Prostate gland (tissue), 2 donors: ENCODE data around the gene FOXC1.

Source experiments
- CTCF ChIP-seq, 4 experiments: fragments of 200-600 bp in 2 of 4; fragments of 450-650 bp in 2 of 4; sonication (generic) in 2 of 4; IDR thresholded peaks; 1 replicate in 3 of 4; 2 replicates in 1 of 4; pipeline ENCODE4 v1.5.1; 2016 to 2019; ENCODE audit warnings: antibody characterized with exemption in 4 of 4, mild to moderate bottlenecking in 2 of 4, moderate library complexity in 2 of 4
- POLR2A ChIP-seq: fragments of 450-650 bp; IDR thresholded peaks from one replicate; pipeline ENCODE4 v1.6.1; 2016; ENCODE audit warnings: antibody characterized with exemption, mild to moderate bottlenecking
- POLR2AphosphoS5 ChIP-seq: sonication (generic); formaldehyde crosslinking; IDR thresholded peaks from one replicate; pipeline ENCODE4 v1.6.1; 2017; ENCODE audit warnings: antibody characterized with exemption

GRCh38 chr6:1644516-1645060 is 34.9 kb downstream of the FOXC1 start:
- TF ChIP-seq CTCF (IDR thresholded peaks at IDR 0.05) = no peak
- no peak for TF ChIP-seq POLR2AphosphoS5
- TF ChIP-seq POLR2A = no peak
